Loucy (cell line): ENCODE data around the gene DLK1.

Source experiments
- H2AFZ ChIP-seq: fragments of 200-600 bp; sonication (generic); 2 replicates; pipeline ENCODE4 v1.6.0; 2016; ENCODE audit warnings: antibody characterized with exemption, mild to moderate bottlenecking, low read length, moderate library complexity
- H3F3A ChIP-seq: fragments of 200-600 bp; 2 replicates; pipeline ENCODE4 v1.6.0; 2016; ENCODE audit warnings: antibody characterized with exemption, low read depth, mild to moderate bottlenecking
- H3K27me3 ChIP-seq: fragments of 200-600 bp; sonication (generic); 2 replicates; pipeline ENCODE4 v1.6.1; 2014; ENCODE audit warnings: low read length, mild to moderate bottlenecking; ENCODE audit not compliant: insufficient read depth, poor library complexity, severe bottlenecking
- H3K36me3 ChIP-seq: fragments of 200-600 bp; sonication (generic); 2 replicates; pipeline ENCODE4 v1.6.1; 2016; ENCODE audit warnings: low read length; ENCODE audit not compliant: insufficient read depth
- H3K4me1 ChIP-seq: fragments of 200-600 bp; sonication (generic); 2 replicates; pipeline ENCODE4 v1.5.1; 2014; ENCODE audit warnings: low read length, mild to moderate bottlenecking; ENCODE audit not compliant: insufficient read depth, poor library complexity, severe bottlenecking
- H3K4me2 ChIP-seq: fragments of 200-600 bp; sonication (generic); 2 replicates; pipeline ENCODE4 v1.6.0; 2014; ENCODE audit warnings: antibody characterized with exemption, low read length, low read depth, mild to moderate bottlenecking; ENCODE audit not compliant: poor library complexity, severe bottlenecking
- H3K4me3 ChIP-seq: fragments of 200-600 bp; sonication (generic); 2 replicates; pipeline ENCODE4 v1.5.1; 2014; ENCODE audit warnings: low read length, mild to moderate bottlenecking, mixed read lengths; ENCODE audit not compliant: poor library complexity, severe bottlenecking
- H3K79me2 ChIP-seq: fragments of 200-600 bp; sonication (generic); 2 replicates; pipeline ENCODE4 v1.6.1; 2014; ENCODE audit warnings: low read length; ENCODE audit not compliant: insufficient read depth
- H3K9ac ChIP-seq: fragments of 200-600 bp; sonication (generic); 2 replicates; pipeline ENCODE4 v1.6.0; 2014; ENCODE audit warnings: mild to moderate bottlenecking, low read depth, low read length, moderate library complexity; ENCODE audit not compliant: poor library complexity, severe bottlenecking
- H3K9me2 ChIP-seq: fragments of 200-600 bp; sonication (generic); replicated peaks from 2 replicates; pipeline ENCODE4 v1.6.1; 2016; ENCODE audit warnings: low read depth, low read length, mixed read lengths
- H3K9me3 ChIP-seq: fragments of 200-600 bp; sonication (generic); 2 replicates; pipeline ENCODE4 v1.6.1; 2014; ENCODE audit warnings: mild to moderate bottlenecking, antibody characterized with exemption, low read length, low read depth; ENCODE audit not compliant: insufficient read depth
- H4K20me1 ChIP-seq: fragments of 200-600 bp; sonication (generic); 2 replicates; pipeline ENCODE4 v1.6.0; 2014; ENCODE audit warnings: antibody characterized with exemption, low read length, mild to moderate bottlenecking; ENCODE audit not compliant: insufficient read depth, poor library complexity, severe bottlenecking
- CTCF ChIP-seq: fragments of 200-600 bp; sonication (generic); conservative IDR thresholded peaks from 2 replicates; pipeline ENCODE4 v1.5.1; 2014; ENCODE audit warnings: mild to moderate bottlenecking, antibody characterized with exemption, low read length
- EZH2phosphoT487 ChIP-seq: fragments of 200-600 bp; IDR thresholded peaks from 2 replicates; pipeline ENCODE4 v1.6.1; 2018; ENCODE audit warnings: antibody characterized with exemption, mild to moderate bottlenecking, moderate library complexity, borderline replicate concordance

DLK1 gene

GRCh38 chr14:100725587-100726387, 905 bp upstream of the DLK1 start:
- Histone ChIP-seq H3K79me2 (no peaks in the 10 kb centered on the region), H3K9me3 (no peaks in the 10 kb centered on the region), H3K9ac (no peak overlapping the region), H2AFZ (no peak overlapping the region), H3K9me2 (no peaks in the 10 kb centered on the region), H3K4me1 (peaks cover 7% of the 10 kb centered on the region), H3K4me3 (no peak overlapping the region), H3K4me2 (no peak overlapping the region), H4K20me1 (no peaks in the 10 kb centered on the region), H3K27me3 (no peaks in the 10 kb centered on the region), H3K36me3 (no peaks in the 10 kb centered on the region), H3F3A (no peaks in the 10 kb centered on the region)
- TF ChIP-seq CTCF (no peak), EZH2phosphoT487 (no peak)

- Histone ChIP-seq H3K4me3 (no peak overlapping the region), H3K9me2 (no peaks in the 10 kb centered on the region), H3K79me2 (no peaks in the 10 kb centered on the region), H3F3A (no peaks in the 10 kb centered on the region), H3K9me3 (no peaks in the 10 kb centered on the region), H3K27me3 (no peaks in the 10 kb centered on the region), H3K4me1 (peaks cover 5% of the 10 kb centered on the region), H4K20me1 (no peaks in the 10 kb centered on the region), H3K36me3 (no peaks in the 10 kb centered on the region), H3K4me2 (no peak overlapping the region), H3K9ac (no peak overlapping the region), H2AFZ (no peak overlapping the region)
- TF ChIP-seq CTCF (no peak), EZH2phosphoT487 (no peak)
Observed at GRCh38 chr14:100727086-100727872, 587 bp downstream of the DLK1 start.

GRCh38 chr14:100727873-100728240, 1.2 kb downstream of the DLK1 start:
- Histone ChIP-seq H3K4me2 (no peak overlapping the region), H3K9ac (no peak overlapping the region), H4K20me1 (no peaks in the 10 kb centered on the region), H3K9me3 (no peaks in the 10 kb centered on the region), H3K79me2 (no peaks in the 10 kb centered on the region), H3K36me3 (no peaks in the 10 kb centered on the region), H3K4me1 (peaks cover 5% of the 10 kb centered on the region), H3K4me3 (no peak overlapping the region), H3K27me3 (no peaks in the 10 kb centered on the region), H3K9me2 (no peaks in the 10 kb centered on the region), H3F3A (no peaks in the 10 kb centered on the region), H2AFZ (no peak overlapping the region)
- TF ChIP-seq EZH2phosphoT487 (no peak), CTCF (no peak)
